ENCODE results near the gene ABAT.
A peak's percentile ranks its signal among the peaks of the same experiment; 100 is the strongest.

Gene ABAT

GRCh38 chr16:8674413-8675022 lies at the start of gene ABAT:
Gene ABAT, plus strand, starts transcription at chr16:8674617. Its CDS starts 61,123 bp downstream, at chr16:8735740.
- no peak for TF ChIP-seq CTCF (IDR thresholded peaks at IDR 0.05; ENCODE audit: low read depth, low read length)
- peak within 1 kb of the TSS; percentile 67 for H3K4me3 ChIP-seq (ENCODE audit: low read depth, low read length)

- no peak for TF ChIP-seq CTCF (IDR thresholded peaks at IDR 0.05; ENCODE audit: low read depth, low read length)
- H3K4me3 ChIP-seq (ENCODE audit: low read depth, low read length): no peak overlapping the region
Observed at GRCh38 chr16:8625491-8626087, 48.8 kb upstream of the ABAT start.

- no peak for TF ChIP-seq CTCF (IDR thresholded peaks at IDR 0.05; ENCODE audit: low read depth, low read length)
Observed at GRCh38 chr16:8626946-8627345, 47.5 kb upstream of the ABAT start.

GRCh38 chr16:8627456-8627855 lies 47.0 kb upstream of the ABAT start:
- H3K4me3 ChIP-seq (ENCODE audit: low read depth, low read length): no peak overlapping the region
- TF ChIP-seq CTCF (IDR thresholded peaks at IDR 0.05; ENCODE audit: low read depth, low read length): no peak

More at GRCh38 chr16:8626946-8627345, 47.5 kb upstream of the ABAT start:
- no peak overlapping the region for H3K4me3 ChIP-seq (ENCODE audit: low read depth, low read length)

GRCh38 chr16:8628981-8629725 lies 45.3 kb upstream of the ABAT start:
- no peak overlapping the region for H3K4me3 ChIP-seq (ENCODE audit: low read depth, low read length)
- no peak for TF ChIP-seq CTCF (IDR thresholded peaks at IDR 0.05; ENCODE audit: low read depth, low read length)

- TF ChIP-seq CTCF (IDR thresholded peaks at IDR 0.05; ENCODE audit: low read depth, low read length): no peak
- H3K4me3 ChIP-seq (ENCODE audit: low read depth, low read length): no peak overlapping the region
Observed at GRCh38 chr16:8630255-8630953, 44.0 kb upstream of the ABAT start.
